DND-41 (cell line): ENCODE measurements around the gene OR2T34.
"Not testable (repeated sequence)": the region's sequence is repeated elsewhere in the genome, so short reads cannot be mapped to it uniquely, and the experiment has no call there.

Experiments
- ATAC-seq: fragments of 200-7000 bp; cut with Tn5 transposase; 3 replicates; pipeline ENCODE4 v1.9.1; 2021; ENCODE audit warnings: low read depth; ENCODE audit not compliant: insufficient read depth
- DNase-seq: peaks from one replicate; pipeline ENCODE4 v3.0.0-alpha.2; 2020
- H2AFZ ChIP-seq: 2 replicates; pipeline ENCODE4 v1.6.0; 2012; ENCODE audit warnings: low read depth, low read length
- H3K27ac ChIP-seq: 2 replicates; pipeline ENCODE4 v1.5.1; 2012; ENCODE audit warnings: low read length, inconsistent platforms
- H3K27me3 ChIP-seq: fragments of 200-600 bp; sonication (generic); 2 replicates; pipeline ENCODE4 v1.6.0; 2012; ENCODE audit warnings: low read length, mild to moderate bottlenecking, inconsistent platforms; ENCODE audit not compliant: insufficient read depth, poor library complexity
- H3K36me3 ChIP-seq: 2 replicates; pipeline ENCODE4 v1.5.1; 2012; ENCODE audit warnings: low read length, inconsistent platforms; ENCODE audit not compliant: insufficient read depth
- H3K4me1 ChIP-seq: 2 replicates; pipeline ENCODE4 v1.5.1; 2012; ENCODE audit warnings: mild to moderate bottlenecking, low read length; ENCODE audit not compliant: insufficient read depth
- H3K4me2 ChIP-seq: 2 replicates; pipeline ENCODE4 v1.6.0; 2012; ENCODE audit warnings: mild to moderate bottlenecking, moderate library complexity, low read length, inconsistent platforms; ENCODE audit not compliant: insufficient read depth
- H3K4me3 ChIP-seq, 2 experiments: fragments of 200-600 bp in 1 of 2; shearing (Covaris generic) in 1 of 2; 2 replicates each; pipeline ENCODE4 v1.5.1; 2012 to 2016; ENCODE audit warnings: inconsistent platforms in 2 of 2, low read length in 2 of 2, mild to moderate bottlenecking in 2 of 2, low read depth in 1 of 2, moderate library complexity in 1 of 2
- H3K79me2 ChIP-seq: 2 replicates; pipeline ENCODE4 v1.6.0; 2012; ENCODE audit warnings: low read length, inconsistent platforms; ENCODE audit not compliant: insufficient read depth
- H3K9ac ChIP-seq: 2 replicates; pipeline ENCODE4 v1.6.0; 2012; ENCODE audit warnings: low read depth, mild to moderate bottlenecking, inconsistent platforms, low read length, moderate library complexity
- H3K9me3 ChIP-seq: 2 replicates; pipeline ENCODE4 v1.5.1; 2012; ENCODE audit warnings: low read length, moderate library complexity, mild to moderate bottlenecking, inconsistent platforms; ENCODE audit not compliant: insufficient read depth, severe bottlenecking
- H4K20me1 ChIP-seq: 2 replicates; pipeline ENCODE4 v1.6.0; 2012; ENCODE audit warnings: low read length; ENCODE audit not compliant: insufficient read depth
- EZH2 ChIP-seq: IDR thresholded peaks from 3 replicates; pipeline ENCODE4 v1.6.1; 2012; ENCODE audit warnings: borderline replicate concordance, low read depth, mild to moderate bottlenecking, moderate library complexity, low read length, inconsistent platforms; ENCODE audit not compliant: severe bottlenecking
- TF ChIP-seq, protein P1 (sequence below): IDR thresholded peaks from 2 replicates; pipeline ENCODE4 v1.5.1; 2012; ENCODE audit warnings: borderline replicate concordance, low read length, moderate library complexity, mild to moderate bottlenecking; ENCODE audit not compliant: poor library complexity, severe bottlenecking; ENCODE audit errors: extremely low read depth

Gene OR2T34

DNA sequence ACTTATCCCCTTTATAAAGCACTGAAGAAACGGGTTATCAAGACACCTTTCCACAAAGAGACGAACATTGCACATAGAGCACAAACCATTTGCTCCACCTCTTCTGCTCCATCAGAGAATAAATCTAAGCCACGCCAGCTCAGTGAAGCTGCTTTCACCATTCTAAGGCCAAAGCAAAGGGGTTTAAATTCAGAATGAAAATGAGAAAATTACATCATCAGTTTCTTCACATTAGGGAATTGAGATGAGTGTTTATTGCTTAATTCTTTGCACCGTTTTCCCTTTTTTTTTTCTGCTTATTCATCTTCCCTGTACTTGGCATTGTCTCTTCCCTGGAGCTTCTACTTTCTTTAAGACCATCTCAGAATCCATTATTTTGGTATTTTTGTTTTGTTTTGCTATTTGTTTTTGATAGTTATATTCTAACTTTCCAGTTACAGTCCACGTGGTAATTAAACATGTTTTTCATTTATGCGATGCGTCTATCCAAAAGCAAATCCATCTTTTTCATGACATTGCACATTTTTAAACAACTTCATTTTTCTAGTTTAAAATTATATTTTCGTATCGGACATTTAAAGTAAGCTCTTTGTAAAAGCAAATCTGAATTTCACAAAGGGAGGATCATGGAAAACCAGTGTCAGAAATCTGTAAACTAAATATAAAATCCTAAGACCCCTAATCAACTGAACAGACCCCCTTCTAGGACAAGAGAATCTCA lies 1.9 kb upstream of the OR2T34 start:
- Histone ChIP-seq H3K79me2 (no peaks in the 10 kb centered on the region), H3K4me1 (no peaks in the 10 kb centered on the region), H3K4me2 (no peak overlapping the region), H2AFZ (no peak overlapping the region), H3K27ac (no peak overlapping the region), H3K9ac (no peak overlapping the region), H3K27me3 (no peaks in the 10 kb centered on the region), H4K20me1 (no peaks in the 10 kb centered on the region), H3K4me3 (no peak overlapping the region), H3K36me3 (no peaks in the 10 kb centered on the region), H3K9me3 (no peaks in the 10 kb centered on the region)
- DNase-seq (no peak), ATAC-seq (no peak)
- no peak for TF ChIP-seq EZH2
- TF ChIP-seq, protein P1, sequence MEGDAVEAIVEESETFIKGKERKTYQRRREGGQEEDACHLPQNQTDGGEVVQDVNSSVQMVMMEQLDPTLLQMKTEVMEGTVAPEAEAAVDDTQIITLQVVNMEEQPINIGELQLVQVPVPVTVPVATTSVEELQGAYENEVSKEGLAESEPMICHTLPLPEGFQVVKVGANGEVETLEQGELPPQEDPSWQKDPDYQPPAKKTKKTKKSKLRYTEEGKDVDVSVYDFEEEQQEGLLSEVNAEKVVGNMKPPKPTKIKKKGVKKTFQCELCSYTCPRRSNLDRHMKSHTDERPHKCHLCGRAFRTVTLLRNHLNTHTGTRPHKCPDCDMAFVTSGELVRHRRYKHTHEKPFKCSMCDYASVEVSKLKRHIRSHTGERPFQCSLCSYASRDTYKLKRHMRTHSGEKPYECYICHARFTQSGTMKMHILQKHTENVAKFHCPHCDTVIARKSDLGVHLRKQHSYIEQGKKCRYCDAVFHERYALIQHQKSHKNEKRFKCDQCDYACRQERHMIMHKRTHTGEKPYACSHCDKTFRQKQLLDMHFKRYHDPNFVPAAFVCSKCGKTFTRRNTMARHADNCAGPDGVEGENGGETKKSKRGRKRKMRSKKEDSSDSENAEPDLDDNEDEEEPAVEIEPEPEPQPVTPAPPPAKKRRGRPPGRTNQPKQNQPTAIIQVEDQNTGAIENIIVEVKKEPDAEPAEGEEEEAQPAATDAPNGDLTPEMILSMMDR = no peak

DNA sequence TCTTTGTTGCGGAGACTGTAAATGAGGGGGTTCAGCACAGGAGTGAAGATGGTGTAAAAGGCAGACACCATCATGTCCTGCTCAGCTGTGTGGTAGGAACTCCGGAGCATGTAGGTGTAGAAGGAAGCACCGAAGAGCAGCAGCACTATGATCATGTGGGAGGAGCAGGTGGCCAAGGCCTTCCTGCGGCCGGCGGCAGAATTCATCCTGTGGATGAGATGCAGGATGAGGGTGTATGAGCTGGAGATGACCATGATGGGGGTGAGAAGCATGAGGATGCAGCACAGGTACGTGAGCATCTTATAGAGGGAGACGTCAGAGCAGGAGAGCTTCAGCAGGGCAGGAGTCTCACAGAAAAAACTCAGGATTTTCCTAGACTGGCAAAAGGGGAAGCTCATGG lies 701 bp downstream of the OR2T34 start:
- not testable (repeated sequence) for H3K27me3 ChIP-seq, H3K36me3 ChIP-seq, H4K20me1 ChIP-seq, H2AFZ ChIP-seq, H3K79me2 ChIP-seq, H3K4me2 ChIP-seq, H3K27ac ChIP-seq, H3K9me3 ChIP-seq, DNase-seq, H3K4me3 ChIP-seq, H3K9ac ChIP-seq, ATAC-seq, H3K4me1 ChIP-seq

DNA sequence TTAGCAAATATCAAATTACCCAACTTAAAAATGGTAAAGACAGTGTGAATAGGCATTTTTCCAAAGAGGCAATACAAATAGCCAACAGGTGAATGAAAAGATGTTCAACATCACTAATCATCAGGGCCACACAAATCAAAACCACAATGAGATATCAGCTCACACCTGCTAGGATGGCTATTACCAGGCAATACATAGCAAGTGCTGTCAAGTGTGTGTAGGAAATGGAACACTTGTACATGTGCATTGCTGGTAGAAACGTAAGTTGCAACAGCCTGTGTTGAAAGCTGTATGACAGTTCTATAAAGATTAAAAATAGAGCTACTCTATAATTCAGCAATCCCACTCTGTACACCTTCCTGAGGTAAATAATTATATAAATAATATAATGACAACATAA lies 2.5 kb downstream of the OR2T34 start:
- H3K9ac ChIP-seq, H3K79me2 ChIP-seq, H2AFZ ChIP-seq, H3K9me3 ChIP-seq, DNase-seq, H3K27ac ChIP-seq, H3K4me2 ChIP-seq, ATAC-seq, H4K20me1 ChIP-seq, H3K4me1 ChIP-seq, H3K36me3 ChIP-seq, H3K4me3 ChIP-seq, H3K27me3 ChIP-seq: not testable (repeated sequence)

DNA sequence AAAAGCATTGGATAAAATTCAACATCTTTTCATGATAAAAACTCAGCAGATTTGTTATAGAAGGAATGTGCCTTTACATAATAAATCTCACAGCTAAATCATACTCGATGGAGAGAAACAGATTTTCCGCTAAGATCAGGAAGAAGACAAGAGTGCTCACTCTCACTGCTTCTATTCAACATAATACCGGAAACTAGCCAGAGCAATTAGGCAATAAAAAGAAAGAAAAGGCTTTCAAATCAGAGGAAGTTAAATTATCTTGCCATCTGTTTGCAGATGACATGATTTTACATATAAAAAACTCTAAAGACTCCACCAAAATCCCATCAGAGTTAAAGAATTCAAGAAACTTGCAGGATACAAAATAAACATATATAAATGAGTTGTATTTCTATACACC lies 3.7 kb downstream of the OR2T34 start:
- not testable (repeated sequence) for H3K4me1 ChIP-seq, H3K4me2 ChIP-seq, H3K9me3 ChIP-seq, H4K20me1 ChIP-seq, H3K27ac ChIP-seq, ATAC-seq, H3K27me3 ChIP-seq, H3K36me3 ChIP-seq, H3K79me2 ChIP-seq, H2AFZ ChIP-seq, H3K9ac ChIP-seq, DNase-seq, H3K4me3 ChIP-seq

DNA sequence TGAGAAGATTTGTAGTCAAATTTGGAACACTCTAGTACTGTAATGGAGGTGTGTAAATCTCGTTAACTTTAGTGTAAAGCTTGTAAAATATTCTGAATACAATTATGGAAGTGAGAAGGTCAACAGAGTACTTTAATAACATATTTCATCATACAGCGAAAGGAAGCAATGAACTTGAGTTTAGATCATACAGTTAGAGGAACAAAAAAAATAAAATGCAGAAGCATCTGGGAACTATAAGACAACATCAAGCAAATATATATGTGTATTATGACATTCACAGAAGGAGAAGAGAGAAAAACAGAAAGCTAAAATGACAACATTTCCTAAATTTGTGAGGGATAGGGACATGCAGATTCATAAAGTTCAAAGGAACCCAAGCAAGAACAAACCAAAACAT lies 5.5 kb downstream of the OR2T34 start:
- not testable (repeated sequence) for H3K36me3 ChIP-seq, H4K20me1 ChIP-seq, H3K27me3 ChIP-seq, H3K4me2 ChIP-seq, H3K79me2 ChIP-seq, H3K27ac ChIP-seq, H3K9ac ChIP-seq, ATAC-seq, H3K4me3 ChIP-seq, H2AFZ ChIP-seq, DNase-seq, H3K9me3 ChIP-seq
- H3K4me1 ChIP-seq = peaks cover 13% of the 10 kb centered on the region; the same call in 1 of the 2 replicates

DNA sequence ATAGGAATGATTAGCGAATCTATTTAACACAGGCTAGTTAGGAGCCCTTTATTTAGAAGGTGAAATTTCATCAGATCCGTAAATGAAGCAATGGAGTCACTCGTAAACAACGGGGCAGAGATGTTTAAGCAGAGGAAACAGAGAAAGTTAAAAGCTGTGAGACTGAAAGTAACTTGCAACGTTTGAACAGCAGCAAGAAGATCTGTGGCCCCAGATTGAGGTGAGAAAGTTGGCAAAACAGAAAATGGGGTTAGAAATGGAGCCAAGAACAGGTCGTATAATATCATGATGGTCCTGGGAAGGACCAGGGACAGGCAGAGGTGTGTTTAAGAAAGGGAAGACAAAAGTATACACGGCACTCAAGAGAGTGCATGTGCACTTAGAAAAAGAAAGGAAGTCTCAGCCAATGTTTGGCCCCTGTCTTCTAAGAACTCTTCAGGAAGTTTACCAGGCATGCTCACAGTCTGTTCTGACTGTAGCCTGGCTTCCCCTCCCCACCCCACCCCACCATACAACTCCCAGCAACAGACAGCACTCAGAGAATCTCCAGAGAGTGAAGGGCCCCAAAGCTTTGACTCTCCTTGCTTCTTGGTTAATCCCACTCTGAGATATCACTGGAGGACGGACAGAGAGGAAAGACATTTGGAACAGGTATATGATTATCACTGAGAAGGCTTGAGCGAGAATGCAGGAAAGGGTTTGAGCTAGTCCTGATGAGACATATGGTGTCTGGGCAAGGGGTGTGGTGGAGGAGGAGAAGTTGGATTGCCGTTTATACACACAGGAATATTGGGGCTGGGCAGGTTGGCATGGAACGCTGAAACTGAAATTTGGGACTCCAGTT lies 8.8 kb downstream of the OR2T34 start:
- H3K4me2 ChIP-seq = peak overlapping the region; percentile 63
- H2AFZ ChIP-seq = peak overlapping the region; percentile 78
- H3K4me1 ChIP-seq = peaks cover 13% of the 10 kb centered on the region; the same call in 1 of the 2 replicates
- ATAC-seq (peak; percentile 97), DNase-seq (peak; percentile 48)
- H3K79me2 ChIP-seq, H3K9me3 ChIP-seq, H4K20me1 ChIP-seq, H3K36me3 ChIP-seq, H3K27me3 ChIP-seq: not testable (repeated sequence)
- peak overlapping the region; percentile 14 to 56; a peak in 3 of 4 replicates for H3K4me3 ChIP-seq
- H3K27ac ChIP-seq = peak overlapping the region; percentile 96
- H3K9ac ChIP-seq = peak overlapping the region; percentile 57

DNA sequence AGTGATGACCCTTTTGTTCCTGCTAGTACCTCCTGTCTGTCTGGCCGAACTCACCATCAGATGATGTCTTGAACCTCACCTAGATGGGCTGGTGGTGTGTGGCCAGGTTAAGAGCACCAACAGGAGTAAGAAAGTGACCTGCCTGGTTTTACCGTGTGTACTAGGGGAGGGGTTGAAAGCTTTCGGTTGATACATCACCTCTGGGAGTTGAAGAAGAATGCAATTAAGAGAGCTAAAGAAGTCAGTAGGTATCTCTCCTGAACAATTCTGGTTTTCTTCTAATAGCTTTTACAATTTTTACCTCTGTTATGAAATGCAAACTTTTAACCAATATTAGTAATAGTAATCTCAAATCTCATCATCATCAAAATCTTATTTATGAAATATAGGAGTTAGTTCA lies 11.9 kb downstream of the OR2T34 start, which contains the start of gene OR2T29:
Gene OR2T29, minus strand, starts transcription at position 101 of the 400 bp plus-strand sequence. CDS start 3,281 bp downstream, outside the sequence.
- H3K4me1 ChIP-seq = peaks cover 13% of the 10 kb centered on the region; the same call in 1 of the 2 replicates
- not testable (repeated sequence) for DNase-seq, H3K4me2 ChIP-seq, H4K20me1 ChIP-seq, H3K9ac ChIP-seq, H3K9me3 ChIP-seq, H3K27ac ChIP-seq, H2AFZ ChIP-seq, H3K4me3 ChIP-seq, H3K79me2 ChIP-seq, H3K36me3 ChIP-seq, ATAC-seq, H3K27me3 ChIP-seq
